H1 (cell line): ENCODE results near the gene PPP1R14C. TPM values are rescaled to one million over a fixed set of nuclear protein-coding genes. Genes with fewer than 3 reads are reported as not detected.

Experiments used
- CTCF ChIA-PET: fragments of 300-600 bp; sonication (Branson Sonifier 250); formaldehyde crosslinking; loops from one replicate; lab custom pipeline; 2021; ENCODE audit not compliant: partially characterized antibody; lab: Charles Lee
- POLR2A ChIA-PET: fragments of 300-600 bp; sonication (Branson Sonifier 250); formaldehyde crosslinking; loops from one replicate; lab custom pipeline; 2021; ENCODE audit warnings: inconsistent platforms; ENCODE audit not compliant: partially characterized antibody; lab: Charles Lee
- DNase-seq, 2 experiments: peaks; one replicate each; pipeline versions ENCODE4 v3.0.0 to v3.0.0-alpha.2; 2010 to 2022; ENCODE audit warnings: low spot score in 2 of 2, low read depth in 1 of 2, mixed read lengths in 1 of 2
- FAIRE-seq: peaks from 2 replicates; lab custom pipeline; 2011; peaks lifted over from hg19 to GRCh38; lab: Jason Lieb, UNC
- H2AFZ ChIP-seq: 2 replicates; pipeline ENCODE4 v1.8.1; 2012; ENCODE audit warnings: low read length, inconsistent platforms
- H2AK5ac ChIP-seq: 2 replicates; pipeline ENCODE4 v1.6.1; 2013; ENCODE audit warnings: low read depth, low read length
- H2BK120ac ChIP-seq: replicated peaks from 2 replicates; pipeline ENCODE3; 2013; ENCODE audit warnings: low read depth, low read length, inconsistent platforms
- H2BK12ac ChIP-seq: 2 replicates; pipeline ENCODE4 v1.6.1; 2013; ENCODE audit warnings: low read depth, low read length
- H2BK15ac ChIP-seq: 2 replicates; pipeline ENCODE4 v1.6.1; 2013; ENCODE audit warnings: low read length
- H2BK20ac ChIP-seq: 2 replicates; pipeline ENCODE4 v1.6.1; 2013; ENCODE audit warnings: low read length
- H2BK5ac ChIP-seq: 2 replicates; pipeline ENCODE4 v1.6.1; 2013; ENCODE audit warnings: low read depth, low read length
- H3K14ac ChIP-seq: 2 replicates; pipeline ENCODE4 v1.6.1; 2013; ENCODE audit warnings: inconsistent platforms; ENCODE audit not compliant: insufficient read length
- H3K18ac ChIP-seq: 2 replicates; pipeline ENCODE4 v1.6.1; 2013; ENCODE audit warnings: low read length; ENCODE audit errors: extremely low read depth
- H3K23ac ChIP-seq: 2 replicates; pipeline ENCODE4 v1.6.1; 2013; ENCODE audit warnings: inconsistent platforms; ENCODE audit not compliant: insufficient read length
- H3K23me2 ChIP-seq: 2 replicates; pipeline ENCODE4 v1.6.1; 2013; ENCODE audit warnings: low read depth, low read length
- H3K27ac ChIP-seq: 2 replicates; pipeline ENCODE4 v1.6.1; 2011; ENCODE audit warnings: low read depth, low read length, inconsistent platforms
- H3K27me3 ChIP-seq, 4 experiments: replicated peaks in 1 of 4; 1 replicate in 1 of 4; 2 replicates in 3 of 4; pipeline versions ENCODE4 v1.6.1 to v1.8.1; 2011 to 2013; ENCODE audit warnings: low read length in 3 of 4, mild to moderate bottlenecking in 3 of 4, inconsistent platforms in 2 of 4, mixed read lengths in 2 of 4, moderate library complexity in 1 of 4; ENCODE audit not compliant: control insufficient read depth in 3 of 4, insufficient read depth in 3 of 4; ENCODE audit errors: extremely low read depth in 1 of 4
- H3K36me3 ChIP-seq, 4 experiments: 2 replicates each; pipeline versions ENCODE4 v1.6.1 to v1.8.1; 2011 to 2013; ENCODE audit warnings: mild to moderate bottlenecking in 4 of 4, low read length in 3 of 4, moderate library complexity in 2 of 4, control low read depth in 1 of 4, inconsistent platforms in 1 of 4; ENCODE audit not compliant: insufficient read depth in 4 of 4, control insufficient read depth in 2 of 4
- H3K4ac ChIP-seq: replicated peaks from 2 replicates; pipeline ENCODE3; 2013; ENCODE audit warnings: low read length, low read depth, mixed read lengths, inconsistent platforms; ENCODE audit not compliant: insufficient read length
- H3K4me1 ChIP-seq, 4 experiments: replicated peaks in 1 of 4; 1 replicate in 1 of 4; 2 replicates in 3 of 4; pipeline versions ENCODE4 v1.6.1 to v1.8.1; 2011 to 2013; ENCODE audit warnings: low read length in 3 of 4, inconsistent platforms in 2 of 4, mixed read lengths in 1 of 4; ENCODE audit not compliant: insufficient read depth in 4 of 4, control insufficient read depth in 3 of 4
- H3K4me2 ChIP-seq, 2 experiments: 2 replicates each; pipeline versions ENCODE4 v1.6.1 to v1.8.1; 2011 to 2013; ENCODE audit warnings: low read depth in 2 of 2, low read length in 2 of 2, control low read depth in 1 of 2, inconsistent platforms in 1 of 2, mild to moderate bottlenecking in 1 of 2; ENCODE audit not compliant: insufficient read depth in 1 of 2
- H3K4me3 ChIP-seq, 4 experiments: fragments of 200-600, 300-600 bp in 1 of 4; sonication (generic), shearing (Covaris generic), sonication (Bioruptor Twin) in 1 of 4; 2 replicates each; pipeline versions ENCODE4 v1.5.1 to v1.8.1; 2011 to 2016; ENCODE audit warnings: low read length in 4 of 4, low read depth in 3 of 4, control low read depth in 2 of 4, inconsistent platforms in 2 of 4, mild to moderate bottlenecking in 2 of 4, mixed read lengths in 1 of 4, moderate library complexity in 1 of 4; ENCODE audit not compliant: insufficient read depth in 2 of 4; ENCODE audit errors: extremely low read depth in 1 of 4
- H3K56ac ChIP-seq: replicated peaks from 2 replicates; pipeline ENCODE3; 2013; ENCODE audit warnings: low read depth, mild to moderate bottlenecking, mixed read lengths, low read length, inconsistent platforms; ENCODE audit not compliant: insufficient read length
- H3K79me1 ChIP-seq: 2 replicates; pipeline ENCODE4 v1.6.1; 2013; ENCODE audit warnings: low read depth, low read length, control low read depth
- H3K79me2 ChIP-seq, 2 experiments: 2 replicates each; pipeline versions ENCODE4 v1.6.1 to v1.8.1; 2012 to 2013; ENCODE audit warnings: low read length in 2 of 2, mild to moderate bottlenecking in 2 of 2, inconsistent platforms in 1 of 2; ENCODE audit not compliant: insufficient read depth in 2 of 2, control insufficient read depth in 1 of 2
- H3K9ac ChIP-seq, 4 experiments: replicated peaks in 1 of 4; 1 replicate in 1 of 4; 2 replicates in 3 of 4; pipeline versions ENCODE4 v1.6.1 to v1.8.1; 2011 to 2013; ENCODE audit warnings: low read depth in 3 of 4, low read length in 3 of 4, control low read depth in 2 of 4, mild to moderate bottlenecking in 2 of 4, moderate library complexity in 2 of 4, inconsistent platforms in 1 of 4; ENCODE audit errors: extremely low read depth in 1 of 4
- H3K9me3 ChIP-seq, 2 experiments: 2 replicates each; pipeline versions ENCODE4 v1.6.1 to v1.8.1; 2012 to 2013; ENCODE audit warnings: mild to moderate bottlenecking in 2 of 2, moderate library complexity in 2 of 2, control low read depth in 1 of 2, inconsistent platforms in 1 of 2, low read depth in 1 of 2, low read length in 1 of 2, mixed read lengths in 1 of 2; ENCODE audit not compliant: insufficient read depth in 2 of 2
- H4K20me1 ChIP-seq, 2 experiments: replicated peaks in 1 of 2; 2 replicates each; pipeline versions ENCODE3 to v1.8.1; 2011 to 2013; ENCODE audit warnings: inconsistent platforms in 2 of 2, low read length in 2 of 2, mild to moderate bottlenecking in 1 of 2; ENCODE audit not compliant: insufficient read depth in 2 of 2, control insufficient read depth in 1 of 2
- H4K5ac ChIP-seq: 2 replicates; pipeline ENCODE4 v1.6.1; 2013; ENCODE audit warnings: low read length, low read depth, mixed read lengths, inconsistent platforms; ENCODE audit not compliant: insufficient read length
- H4K8ac ChIP-seq: 2 replicates; pipeline ENCODE4 v1.8.0; 2013; ENCODE audit warnings: mild to moderate bottlenecking, moderate library complexity, low read length, inconsistent platforms; ENCODE audit not compliant: insufficient read depth; ENCODE audit errors: extremely low read depth
- H4K91ac ChIP-seq: replicated peaks from 2 replicates; pipeline ENCODE3; 2013; ENCODE audit warnings: low read length, mixed read lengths, inconsistent platforms; ENCODE audit not compliant: insufficient read length
- BACH1 ChIP-seq: IDR thresholded peaks from 2 replicates; pipeline ENCODE4 v1.6.1; 2012; ENCODE audit warnings: low read length, improper control_type of control experiment
- CBX5 ChIP-seq: fragments of 300-800, 300-1000 bp; sonication (generic); IDR thresholded peaks from 2 replicates; pipeline ENCODE4 v1.7.1; 2016; ENCODE audit warnings: antibody characterized with exemption, low read length, low read depth
- CBX8 ChIP-seq: fragments of 300-800, 300-1000 bp; sonication (generic); IDR thresholded peaks from 2 replicates; pipeline ENCODE4 v1.7.1; 2016; ENCODE audit warnings: low read depth, low read length, borderline replicate concordance
- CHD1 ChIP-seq: IDR thresholded peaks from 2 replicates; pipeline ENCODE4 v1.6.1; 2012; ENCODE audit warnings: low read depth, low read length, improper control_type of control experiment
- FOSL1 ChIP-seq: IDR thresholded peaks from 2 replicates; pipeline ENCODE4 v1.6.1; 2011; ENCODE audit warnings: mild to moderate bottlenecking, low read depth, low read length, moderate library complexity; ENCODE audit not compliant: insufficient read depth
- JUN ChIP-seq: IDR thresholded peaks from 2 replicates; pipeline ENCODE4 v1.6.1; 2011; ENCODE audit warnings: low read depth, mild to moderate bottlenecking, improper control_type of control experiment, low read length
- KDM4A ChIP-seq: IDR thresholded peaks from one replicate; pipeline ENCODE4 v1.7.1; 2012; ENCODE audit warnings: low read depth, mild to moderate bottlenecking, moderate library complexity, low read length, inconsistent platforms; ENCODE audit not compliant: severe bottlenecking
- KDM5A ChIP-seq: fragments of 200-600 bp; IDR thresholded peaks from 2 replicates; pipeline ENCODE4 v1.7.1; 2012; ENCODE audit warnings: mild to moderate bottlenecking, low read length, inconsistent platforms, mixed read lengths
- MAX ChIP-seq: IDR thresholded peaks from 2 replicates; pipeline ENCODE4 v1.6.1; 2012; ENCODE audit warnings: inconsistent platforms
- PHF8 ChIP-seq: fragments of 200-600 bp; sonication (generic); conservative IDR thresholded peaks from 2 replicates; pipeline ENCODE4 v1.7.1; 2012; ENCODE audit warnings: low read depth, mild to moderate bottlenecking, inconsistent platforms, low read length, moderate library complexity
- SAP30 ChIP-seq: fragments of 300-600 bp; sonication (generic); IDR thresholded peaks from 2 replicates; pipeline ENCODE4 v1.7.1; 2012; ENCODE audit warnings: low read length, moderate library complexity, mild to moderate bottlenecking, inconsistent platforms; ENCODE audit not compliant: insufficient read depth, insufficient replicate concordance
- SRF ChIP-seq: IDR thresholded peaks from 2 replicates; pipeline ENCODE4 v1.6.1; 2011; ENCODE audit warnings: mild to moderate bottlenecking, low read depth, low read length, moderate library complexity
- TAF7 ChIP-seq: optimal IDR thresholded peaks from 2 replicates; pipeline ENCODE3; 2011; ENCODE audit warnings: low read depth, mild to moderate bottlenecking, inconsistent platforms, low read length, moderate library complexity, borderline replicate concordance
- WGBS, 2 experiments: shearing (Covaris generic) in 1 of 2; methylation state at CpG; one replicate each; pipeline versions ENCODE4 v1.1.6 to v1.1.7; 2013 to 2015; ENCODE audit warnings: low lambda C conversion rate in 2 of 2, mixed read lengths in 2 of 2, inconsistent platforms in 1 of 2, low coverage in 1 of 2, missing lambda C conversion rate in 1 of 2; ENCODE audit not compliant: insufficient replicate concordance in 2 of 2, insufficient coverage in 1 of 2, insufficient read length in 1 of 2; ENCODE audit errors: extremely low coverage in 1 of 2, missing lambda C conversion rate in 1 of 2; 5-methylcytosine and 5-hydroxymethylcytosine counted together
- polyA plus RNA-seq, 7 experiments: library from polyadenylated mRNA; depleted of rRNA in 3 of 7; stranded (reverse) in 5 of 7; unstranded in 2 of 7; fragments of >200 nt in 5 of 7; fragments of 200-250 nt in 2 of 7; gene quantifications; 1 replicate in 5 of 7; 2 replicates in 1 of 7; 4 replicates in 1 of 7; pipeline versions ENCODE4 v1.2.1 to v1.2.3, GENCODE V29; 2011 to 2013; ENCODE audit warnings: missing spikeins in 2 of 7, mixed read lengths in 2 of 7
- total RNA-seq: library from RNA; stranded (reverse); fragmentation: NEBNext Ultra II Directional; extraction: Animal tissue kit (Norgen Biotek cat#: 25700); gene quantifications from 2 replicates; pipeline ENCODE4 v1.2.1, GENCODE V29; 2021

PPP1R14C gene
- total and polyA plus RNA-seq, 2 of the 8 experiments (the other 6 are each of a cell fraction or from before 2014, with no cell fraction given) = 0.30 to 0.61 TPM

DNA sequence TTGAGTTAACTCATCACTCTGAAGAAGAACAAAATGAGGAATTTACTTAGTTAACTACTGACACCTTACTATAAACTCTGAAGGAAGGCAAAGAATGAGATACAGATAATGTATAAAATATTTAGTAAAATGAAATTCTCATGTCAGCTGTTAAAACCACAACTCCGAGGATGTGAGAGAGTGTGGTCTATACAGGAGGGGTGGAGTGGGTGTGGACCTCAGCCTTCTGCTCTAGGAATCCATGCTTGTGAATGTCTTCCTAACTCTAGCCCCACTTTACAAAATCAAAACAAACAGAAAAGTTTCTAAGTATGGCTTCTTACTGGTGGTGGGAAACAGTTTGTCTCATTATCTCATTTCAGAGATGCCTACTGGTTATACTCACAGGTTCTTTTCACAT lies 14.2 kb downstream of the PPP1R14C start:
- Histone ChIP-seq H4K8ac (no peak overlapping the region), H3K9ac (no peak overlapping the region), H2BK15ac (no peak overlapping the region), H3K23ac (no peak overlapping the region), H3K56ac (no peak overlapping the region), H2BK5ac (no peak overlapping the region), H3K4me3 (no peak overlapping the region), H2AFZ (no peak overlapping the region), H2BK12ac (no peak overlapping the region), H3K79me2 (no peaks in the 10 kb centered on the region), H3K18ac (no peak overlapping the region), H3K4me2 (no peak overlapping the region), H3K27ac (no peak overlapping the region), H3K14ac (no peak overlapping the region), H3K36me3 (no peaks in the 10 kb centered on the region), H4K5ac (no peak overlapping the region), H4K91ac (no peak overlapping the region), H3K23me2 (no peaks in the 10 kb centered on the region), H2BK20ac (no peak overlapping the region), H3K4me1 (no peaks in the 10 kb centered on the region), H3K27me3 (no peaks in the 10 kb centered on the region; a peak in 1 of 7 replicates), H2BK120ac (no peak overlapping the region), H3K9me3 (no peaks in the 10 kb centered on the region), H4K20me1 (no peaks in the 10 kb centered on the region), H3K79me1 (no peaks in the 10 kb centered on the region), H2AK5ac (no peak overlapping the region), H3K4ac (no peak overlapping the region)
- FAIRE-seq = no peak
- no peak for DNase-seq
- CTCF ChIA-PET = interaction anchor here (0.6 to 1.3 kb wide), 2 partner anchors 77 to 622 kb away, joined by 3 to 5 read pairs; no protein-coding TSS in a partner anchor
- TF ChIP-seq MAX (no peak), JUN (no peak), KDM5A (no peak), CHD1 (no peak), SAP30 (no peak), BACH1 (no peak), PHF8 (no peak), TAF7 (no peak), SRF (no peak), KDM4A (no peak), CBX8 (no peak), FOSL1 (no peak), CBX5 (no peak)
- WGBS, 2 experiments = 95% methylated on average over 1 of the region's 1 CpG; no CpG with 5 or more reads in 1 of the 2 experiments
- POLR2A ChIA-PET = no interaction called here
